Small intestine (tissue), 7 donors: ENCODE measurements around the gene GAREM2. TPM values are rescaled to one million over a fixed set of nuclear protein-coding genes. Genes with fewer than 3 reads are reported as not detected.

ENCODE experiments used
- DNase-seq, 2 donors: peaks; one replicate each; pipeline versions ENCODE4 v3.0.0 to v3.0.0-alpha.2; 2013
- FAIRE-seq: peaks from 2 replicates; lab custom pipeline; 2012; peaks lifted over from hg19 to GRCh38; lab: Jason Lieb, UNC
- H3K27ac ChIP-seq, 3 donors: one replicate each; pipeline ENCODE4 v1.5.1; 2013; ENCODE audit warnings: low read length in 2 of 3, mild to moderate bottlenecking in 2 of 3, control low read depth in 1 of 3, inconsistent platforms in 1 of 3, low read depth in 1 of 3, moderate library complexity in 1 of 3
- H3K27me3 ChIP-seq, 3 donors: one replicate each; pipeline ENCODE4 v1.6.1; 2013; ENCODE audit warnings: low read length in 3 of 3, inconsistent platforms in 1 of 3; ENCODE audit not compliant: control insufficient read depth in 3 of 3, insufficient read depth in 3 of 3
- H3K36me3 ChIP-seq, 3 donors: one replicate each; pipeline ENCODE4 v1.6.1; 2013; ENCODE audit warnings: low read length in 3 of 3, inconsistent platforms in 1 of 3, low read depth in 1 of 3, mild to moderate bottlenecking in 1 of 3, moderate library complexity in 1 of 3; ENCODE audit not compliant: control insufficient read depth in 3 of 3, insufficient read depth in 2 of 3
- H3K4me1 ChIP-seq, 3 donors: one replicate each; pipeline ENCODE4 v1.6.1; 2013; ENCODE audit warnings: low read length in 2 of 3, inconsistent platforms in 1 of 3, low read depth in 1 of 3, mild to moderate bottlenecking in 1 of 3, moderate library complexity in 1 of 3; ENCODE audit not compliant: control insufficient read depth in 3 of 3, insufficient read depth in 2 of 3
- H3K4me3 ChIP-seq, 3 donors: one replicate each; pipeline ENCODE4 v1.5.1; 2013; ENCODE audit warnings: low read length in 3 of 3, control low read depth in 1 of 3, inconsistent platforms in 1 of 3, low read depth in 1 of 3, mild to moderate bottlenecking in 1 of 3, moderate library complexity in 1 of 3
- H3K9me3 ChIP-seq, 2 donors: one replicate each; pipeline ENCODE4 v1.6.1; 2013; ENCODE audit warnings: low read depth in 1 of 2, low read length in 1 of 2; ENCODE audit not compliant: control insufficient read depth in 2 of 2, insufficient read depth in 1 of 2
- WGBS, 3 donors: extraction: QIAGEN DNeasy Blood & Tissue Kit; methylation state at CpG; one replicate each; pipeline ENCODE4 v1.1.7; 2013; 5-methylcytosine and 5-hydroxymethylcytosine counted together
- polyA plus RNA-seq, 4 donors: library from polyadenylated mRNA; stranded (reverse) in 3 of 4; unstranded in 1 of 4; fragments of 200-250 nt in 3 of 4; fragments of 120-200 nt in 1 of 4; gene quantifications; one replicate each; pipeline versions ENCODE4 v1.2.1 to v1.2.3, GENCODE V29; 2013
- donor health status: healthy with polysubstance abuse.
- donor health status: control.
- donor health status: control.
- donor health status: Bipolar disorder and iron deficiency.
- donor health status: healthy.

Gene GAREM2
- polyA plus RNA-seq, 4 donors = 0.22 to 1.2 (median 0.82) TPM

DNA sequence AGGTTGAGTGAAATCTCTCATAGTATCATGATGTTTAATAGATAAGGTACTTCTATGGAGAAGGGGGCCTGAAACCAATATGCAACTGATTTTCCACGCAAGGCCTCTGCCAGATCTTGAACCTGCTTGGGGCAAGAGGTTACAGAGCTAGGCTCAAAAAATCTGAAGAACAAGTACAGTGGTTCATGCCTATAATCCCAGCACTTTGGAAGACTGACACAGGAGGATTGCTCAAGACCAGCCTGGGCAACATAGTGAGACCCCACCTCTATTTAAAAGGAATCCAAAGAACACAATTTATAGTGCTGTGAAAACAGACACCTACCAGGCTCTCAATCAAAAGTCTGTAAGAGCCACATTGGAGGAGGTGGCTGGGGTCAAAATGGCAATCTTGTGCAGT lies 42.9 kb downstream of the GAREM2 start:
- H3K27ac ChIP-seq = no peak overlapping the region
- 92 to 100% (median 96%) methylated on average over 1 of the region's 1 CpG for WGBS, 3 donors
- DNase-seq (no peak), FAIRE-seq (no peak)
- H3K4me1 ChIP-seq = no peaks in the 10 kb centered on the region
- peaks cover 0 to 12% of the 10 kb centered on the region in 2 donors for H3K9me3 ChIP-seq
- no peak overlapping the region for H3K4me3 ChIP-seq
- no peaks in the 10 kb centered on the region for H3K27me3 ChIP-seq
- peaks cover 8 to 42% (median 28%) of the 10 kb centered on the region in 3 donors for H3K36me3 ChIP-seq

DNA sequence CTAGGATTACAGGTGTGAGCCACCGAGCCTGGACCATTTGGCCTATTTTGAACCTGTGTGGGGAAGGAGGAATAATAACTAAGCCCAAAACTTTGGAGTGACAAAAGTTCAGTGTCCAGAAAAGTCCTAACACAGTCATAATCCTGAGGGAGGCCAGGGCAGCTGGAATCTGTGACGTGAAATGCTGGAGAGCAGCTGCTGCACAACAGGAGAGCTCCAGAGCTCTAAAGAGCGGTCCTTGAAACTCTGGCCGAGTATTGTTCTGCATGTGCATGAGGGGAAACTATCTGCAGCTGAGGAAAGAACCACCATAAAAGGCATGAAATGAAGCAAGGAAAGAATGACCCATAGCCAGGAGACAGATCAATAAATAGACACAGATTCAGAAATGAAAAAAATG lies 43.7 kb downstream of the GAREM2 start:
- no peak for FAIRE-seq
- no peaks in the 10 kb centered on the region for H3K27me3 ChIP-seq
- H3K36me3 ChIP-seq = peaks cover 8 to 45% (median 28%) of the 10 kb centered on the region in 3 donors
- DNase-seq = no peak
- no peak overlapping the region for H3K27ac ChIP-seq
- 97% methylated on average over 4 of the region's 4 CpGs for WGBS, 3 donors
- no peak overlapping the region for H3K4me3 ChIP-seq
- peaks cover 0 to 12% of the 10 kb centered on the region in 2 donors for H3K9me3 ChIP-seq
- no peaks in the 10 kb centered on the region for H3K4me1 ChIP-seq

DNA sequence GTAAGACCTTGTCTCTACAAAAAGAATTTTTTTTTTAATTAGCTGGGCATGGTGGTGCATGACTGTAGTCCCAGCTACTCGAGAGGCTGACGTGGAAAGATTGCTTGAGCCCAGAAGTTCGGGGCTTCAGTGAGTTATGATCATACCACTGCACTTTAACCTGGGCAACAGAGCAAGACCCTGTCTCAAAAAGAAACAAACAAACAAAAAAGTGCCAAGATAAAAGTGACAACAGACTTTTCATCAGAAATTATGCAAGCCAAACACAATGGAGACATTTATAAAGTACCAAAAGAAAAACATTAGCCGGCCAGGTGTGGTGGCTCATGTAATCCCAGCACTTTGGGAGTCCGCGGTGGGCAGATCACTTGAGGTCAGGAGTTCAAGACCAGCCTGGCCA lies 44.8 kb downstream of the GAREM2 start:
- no peaks in the 10 kb centered on the region for H3K27me3 ChIP-seq
- FAIRE-seq = no peak
- H3K9me3 ChIP-seq = peaks cover 0 to 12% of the 10 kb centered on the region in 2 donors
- WGBS, 3 donors = 80 to 83% (median 83%) methylated on average over 6 of the region's 6 CpGs
- peaks cover 5 to 43% (median 20%) of the 10 kb centered on the region in 3 donors for H3K36me3 ChIP-seq
- no peak overlapping the region for H3K27ac ChIP-seq
- DNase-seq = no peak
- H3K4me3 ChIP-seq = no peak overlapping the region
- H3K4me1 ChIP-seq = no peaks in the 10 kb centered on the region

DNA sequence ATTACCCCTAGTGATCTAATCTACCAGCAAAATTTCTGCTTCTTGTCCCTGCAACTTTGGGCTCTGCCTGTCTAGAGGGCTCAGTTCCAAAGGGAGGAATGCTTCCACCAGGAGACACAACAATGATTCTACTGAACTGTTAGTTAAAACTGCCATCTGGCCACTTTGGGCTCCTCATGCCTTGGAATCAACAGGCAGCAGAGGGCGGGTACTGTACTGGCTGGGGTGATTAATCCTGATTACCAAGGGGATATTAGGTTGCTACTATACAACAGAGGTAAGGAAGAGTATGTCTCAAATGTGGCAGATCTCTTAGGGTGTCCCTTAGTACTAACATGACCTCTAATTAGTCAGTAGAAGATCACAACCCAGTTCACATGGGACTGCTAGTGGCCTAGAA lies 50.1 kb downstream of the GAREM2 start:
- peaks cover 0 to 5% of the 10 kb centered on the region in 2 donors for H3K9me3 ChIP-seq
- 89 to 92% (median 92%) methylated on average over 1 of the region's 1 CpG for WGBS, 3 donors
- H3K36me3 ChIP-seq = peaks cover 3 to 42% (median 6%) of the 10 kb centered on the region in 3 donors
- no peak overlapping the region for H3K27ac ChIP-seq
- FAIRE-seq = no peak
- no peaks in the 10 kb centered on the region for H3K4me1 ChIP-seq
- no peak for DNase-seq
- no peak overlapping the region for H3K4me3 ChIP-seq
- no peaks in the 10 kb centered on the region for H3K27me3 ChIP-seq

DNA sequence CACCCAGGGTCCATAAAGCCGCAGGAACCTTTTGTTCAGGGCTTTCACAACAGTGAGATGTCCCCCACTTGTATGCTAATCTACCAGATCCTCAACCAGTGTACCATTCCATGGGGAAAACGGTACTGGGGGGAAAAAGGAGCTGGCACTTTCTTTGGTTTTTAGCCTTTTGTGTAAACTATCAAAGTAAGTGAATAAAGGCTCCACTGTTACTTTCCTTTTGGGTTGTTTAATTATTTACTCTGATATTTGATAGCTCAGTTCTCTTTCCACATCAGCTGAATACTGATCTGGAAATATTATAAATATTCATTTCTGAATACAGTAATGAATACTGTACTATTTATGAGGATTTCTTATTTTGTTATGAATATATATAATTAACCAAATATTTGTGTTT lies 51.2 kb downstream of the GAREM2 start:
- DNase-seq (no peak), FAIRE-seq (no peak)
- H3K9me3 ChIP-seq = no peaks in the 10 kb centered on the region
- no peaks in the 10 kb centered on the region for H3K4me1 ChIP-seq
- H3K27ac ChIP-seq = no peak overlapping the region
- H3K4me3 ChIP-seq = no peak overlapping the region
- 69 to 80% (median 70%) methylated on average over 2 of the region's 2 CpGs for WGBS, 3 donors
- H3K36me3 ChIP-seq = peaks cover 3 to 45% (median 11%) of the 10 kb centered on the region in 3 donors
- no peaks in the 10 kb centered on the region for H3K27me3 ChIP-seq

DNA sequence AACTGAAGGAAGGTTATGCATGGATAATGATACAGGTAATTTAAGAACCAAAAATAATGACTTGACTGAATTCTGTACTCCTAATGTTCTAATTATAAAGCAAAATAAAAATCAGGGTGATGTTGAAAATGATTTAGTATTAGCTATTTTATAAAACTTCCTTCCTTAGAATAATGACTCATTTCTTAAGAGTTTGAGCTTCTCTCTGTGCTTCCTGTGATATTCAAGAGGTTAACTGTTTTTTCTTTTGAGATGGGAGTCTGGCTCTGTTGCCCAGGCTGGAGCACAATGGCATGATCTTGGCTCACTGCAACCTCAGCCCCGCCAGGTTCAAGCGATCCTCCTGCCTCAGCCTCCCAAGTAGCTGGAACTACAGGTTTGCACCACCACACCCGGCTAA lies 56.7 kb downstream of the GAREM2 start:
- FAIRE-seq (no peak), DNase-seq (no peak)
- 96 to 99% (median 96%) methylated on average over 3 of the region's 3 CpGs for WGBS, 3 donors
- no peak overlapping the region for H3K27ac ChIP-seq
- no peaks in the 10 kb centered on the region for H3K27me3 ChIP-seq
- H3K36me3 ChIP-seq = peaks cover 21 to 57% (median 26%) of the 10 kb centered on the region in 3 donors
- H3K4me3 ChIP-seq = no peak overlapping the region
- no peaks in the 10 kb centered on the region for H3K9me3 ChIP-seq
- no peaks in the 10 kb centered on the region for H3K4me1 ChIP-seq

DNA sequence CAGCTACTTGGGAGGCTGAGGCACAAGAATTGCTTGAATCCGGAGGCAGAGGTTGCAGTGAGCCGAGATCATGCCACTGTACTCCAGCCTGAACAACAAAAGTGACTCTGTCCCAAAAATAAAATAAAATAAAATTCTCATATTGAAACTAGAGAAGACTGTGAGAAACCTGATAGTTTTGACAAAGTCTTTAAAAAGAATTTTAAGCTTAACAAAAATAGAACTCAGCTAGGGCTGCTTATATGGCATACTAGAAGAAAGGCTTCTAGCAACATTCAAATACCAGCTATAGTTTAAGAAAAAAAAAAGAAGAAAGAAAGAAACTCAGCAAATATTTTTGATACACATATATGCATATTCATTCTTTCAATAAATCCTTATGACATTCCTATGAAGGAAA lies 57.9 kb downstream of the GAREM2 start:
- Histone ChIP-seq H3K27ac (no peak overlapping the region), H3K9me3 (no peaks in the 10 kb centered on the region), H3K27me3 (no peaks in the 10 kb centered on the region), H3K36me3 (peaks cover 21 to 59% (median 26%) of the 10 kb centered on the region in 3 donors), H3K4me3 (no peak overlapping the region), H3K4me1 (no peaks in the 10 kb centered on the region)
- DNase-seq (no peak), FAIRE-seq (no peak)
- WGBS, 3 donors = 98 to 100% (median 98%) methylated on average over 2 of the region's 2 CpGs

DNA sequence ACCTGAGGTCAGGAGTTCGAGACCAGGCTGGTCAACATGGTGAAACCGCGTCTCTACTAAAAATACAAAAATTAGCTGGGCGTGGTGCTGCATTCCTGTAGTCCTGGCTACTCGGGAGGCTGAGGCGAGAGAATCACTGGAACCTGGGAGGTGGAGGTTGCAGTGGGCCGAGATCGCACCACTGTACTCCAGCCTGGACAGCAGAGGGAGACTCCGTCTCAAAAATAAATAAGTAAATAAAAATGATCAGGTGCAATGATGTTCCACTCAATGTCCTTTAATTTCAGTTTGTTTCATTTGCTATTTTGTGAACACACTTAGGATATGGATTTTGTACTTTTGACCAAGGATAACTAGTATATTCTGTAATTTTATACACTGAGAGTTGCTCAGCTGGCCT lies 62.2 kb downstream of the GAREM2 start:
- peaks cover 20 to 46% (median 27%) of the 10 kb centered on the region in 3 donors for H3K36me3 ChIP-seq
- DNase-seq (peak in 1 of 2 donors; percentile 38), FAIRE-seq (no peak)
- 43 to 80% (median 71%) methylated on average over 9 of the region's 9 CpGs for WGBS, 3 donors
- H3K4me3 ChIP-seq = no peak overlapping the region
- H3K9me3 ChIP-seq = no peaks in the 10 kb centered on the region
- no peak overlapping the region for H3K27ac ChIP-seq
- no peaks in the 10 kb centered on the region for H3K27me3 ChIP-seq
- peaks cover 6 to 9% (median 6%) of the 10 kb centered on the region in 3 donors for H3K4me1 ChIP-seq

DNA sequence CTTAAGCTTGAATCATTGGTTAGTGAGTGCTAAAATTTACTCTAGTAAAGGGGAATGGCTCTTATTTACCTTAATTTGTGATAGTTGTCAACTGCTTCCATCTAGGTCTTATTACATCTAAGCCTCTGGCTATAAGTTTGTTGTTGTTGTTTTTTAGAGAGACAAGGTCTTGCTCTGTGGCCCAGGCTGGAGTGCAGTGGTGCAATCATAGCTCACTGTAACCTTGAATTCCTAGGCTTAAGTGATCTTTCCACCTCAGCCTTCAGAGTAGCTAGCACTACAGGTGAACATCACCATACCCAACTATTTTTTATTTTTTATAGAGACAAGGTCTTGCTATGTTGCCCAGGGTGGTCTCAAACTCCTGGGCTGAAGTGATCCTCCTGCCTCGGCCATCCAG lies 65.0 kb downstream of the GAREM2 start:
- Histone ChIP-seq H3K9me3 (no peaks in the 10 kb centered on the region), H3K27me3 (no peaks in the 10 kb centered on the region), H3K4me3 (no peak overlapping the region), H3K36me3 (peaks cover 11 to 34% (median 15%) of the 10 kb centered on the region in 3 donors), H3K27ac (no peak overlapping the region), H3K4me1 (peaks cover 7 to 17% (median 9%) of the 10 kb centered on the region in 3 donors)
- FAIRE-seq = no peak
- WGBS, 3 donors = 69 to 96% (median 87%) methylated on average over 1 of the region's 1 CpG
- DNase-seq = no peak
